Measurements from ENCODE around the gene RITA1. TPM values are rescaled to one million over a fixed set of nuclear protein-coding genes. Genes with fewer than 3 reads are reported as not detected.

Gene RITA1
- total RNA-seq: 15.5 and 18.2 TPM in 2 replicates

- Mint-ChIP-seq H3K9me3 (no peaks in the 10 kb centered on the region), H3K4me1 (peaks cover 39% of the 10 kb centered on the region), H3K4me3 (peak within 1 kb of the TSS; percentile 93), H3K27me3 (no peaks in the 10 kb centered on the region), H3K36me3 (ENCODE audit: low read depth) (peaks cover 35% of the 10 kb centered on the region), H3K27ac (peak within 1 kb of the TSS; percentile 94)
- DNase-seq: peak; percentile 87
- POLR2A ChIA-PET: interaction anchor here (0.6 to 3.9 kb wide), 21 partner anchors 11 to 207 kb away, joined by 3 to 92 read pairs (median 4); partner anchors contain the start of genes OAS2 and TPCN1
- no peak for TF ChIP-seq CTCF (IDR thresholded peaks at IDR 0.05)
- CTCF ChIA-PET: interaction anchor here (1.6 to 1.7 kb wide), 3 partner anchors 10 to 48 kb away, joined by 4 to 8 read pairs (median 7); no protein-coding TSS in a partner anchor
- intact Hi-C loops (cut with micrococcal nuclease): loop anchor here (1.0 kb wide), 6 partner anchors 23 to 150 kb away; partner anchors contain the start of genes SLC8B1 and TPCN1
- peak; percentile 63 for ATAC-seq (ENCODE audit: low read depth)
Measured at GRCh38 chr12:113185180-113186032, at the start of gene RITA1, which contains the start of gene DDX54. Gene RITA1 (plus strand): TSS chr12:113185721. CDS start chr12:113186747, 1,026 bp downstream. Gene DDX54 (minus strand): TSS chr12:113185478. CDS start chr12:113185451, 27 bp downstream.

DNA sequence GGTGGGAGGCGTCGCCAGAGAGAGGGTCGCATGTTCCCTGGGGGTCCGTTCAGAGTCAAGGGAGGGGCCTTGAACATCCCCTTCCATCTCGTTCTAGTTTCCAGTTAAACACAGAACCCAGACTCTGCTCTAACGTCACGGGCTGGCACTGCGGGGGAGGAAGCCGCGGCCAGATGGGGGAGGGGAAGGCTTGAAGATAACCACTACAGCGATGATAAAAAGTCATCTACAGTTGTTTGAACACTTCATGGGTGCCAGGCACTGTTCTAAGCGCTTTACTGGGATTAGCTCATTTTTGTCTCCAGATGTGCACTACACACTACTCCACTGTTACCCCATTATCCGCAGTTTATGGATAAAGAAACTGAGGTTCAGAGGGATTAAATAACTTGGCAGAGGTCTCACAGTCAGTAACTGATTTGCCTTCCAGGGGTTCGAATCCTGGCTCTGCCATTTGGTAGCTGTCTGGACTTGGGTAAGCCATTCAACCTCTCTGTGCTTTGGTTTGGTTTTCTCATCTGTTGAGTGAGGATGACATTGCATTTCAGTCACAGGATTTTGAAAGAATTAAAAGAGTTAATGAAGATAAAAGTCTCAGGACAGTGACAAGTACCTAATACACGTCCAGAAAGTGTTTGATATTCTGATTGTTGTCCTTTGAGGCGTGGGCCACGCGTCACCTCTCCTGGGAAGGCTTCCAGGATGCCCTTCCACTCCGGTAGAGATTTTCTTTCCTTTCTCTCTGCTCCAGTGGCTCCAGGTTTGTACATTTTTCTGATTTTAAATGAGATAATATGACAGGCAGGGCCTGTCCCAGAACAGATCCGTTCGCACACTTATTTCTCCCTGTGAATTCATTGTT, 49.2 kb upstream of the RITA1 start:
- H3K4me3 Mint-ChIP-seq: peak overlapping the region; percentile 77
- H3K36me3 Mint-ChIP-seq (ENCODE audit: low read depth): no peaks in the 10 kb centered on the region
- ATAC-seq (ENCODE audit: low read depth): peak; percentile 72
- H3K9me3 Mint-ChIP-seq: no peaks in the 10 kb centered on the region
- peaks cover 11% of the 10 kb centered on the region for H3K27me3 Mint-ChIP-seq
- TF ChIP-seq CTCF (IDR thresholded peaks at IDR 0.05): no peak
- POLR2A ChIA-PET: interaction anchor here (0.8 to 1.0 kb wide), 2 partner anchors 11 to 34 kb away, joined by 3 read pairs; no protein-coding TSS in a partner anchor
- intact Hi-C loops (cut with micrococcal nuclease): no loop called here
- CTCF ChIA-PET: interaction anchor here (3.9 kb wide), 1 partner anchor 17 kb away, joined by 11 read pairs; no protein-coding TSS in a partner anchor
- peaks cover 27% of the 10 kb centered on the region for H3K4me1 Mint-ChIP-seq
- peak; percentile 40 for DNase-seq
- H3K27ac Mint-ChIP-seq: peak overlapping the region; percentile 80

- Mint-ChIP-seq H3K4me3 (no peak overlapping the region), H3K27me3 (peaks cover 11% of the 10 kb centered on the region), H3K27ac (peak overlapping the region; percentile 8), H3K36me3 (ENCODE audit: low read depth) (no peaks in the 10 kb centered on the region), H3K4me1 (peaks cover 31% of the 10 kb centered on the region), H3K9me3 (no peaks in the 10 kb centered on the region)
- no peak for TF ChIP-seq CTCF (IDR thresholded peaks at IDR 0.05)
- DNase-seq: no peak
- ChIA-PET POLR2A (no interaction called here), CTCF (interaction anchor here (1.4 to 3.9 kb wide), 2 partner anchors 16 to 38 kb away, joined by 3 to 11 read pairs; no protein-coding TSS in a partner anchor)
- intact Hi-C loops (cut with micrococcal nuclease): no loop called here
- no peak for ATAC-seq (ENCODE audit: low read depth)
Measured at GRCh38 chr12:113136990-113137511, 48.5 kb upstream of the RITA1 start.

DNA sequence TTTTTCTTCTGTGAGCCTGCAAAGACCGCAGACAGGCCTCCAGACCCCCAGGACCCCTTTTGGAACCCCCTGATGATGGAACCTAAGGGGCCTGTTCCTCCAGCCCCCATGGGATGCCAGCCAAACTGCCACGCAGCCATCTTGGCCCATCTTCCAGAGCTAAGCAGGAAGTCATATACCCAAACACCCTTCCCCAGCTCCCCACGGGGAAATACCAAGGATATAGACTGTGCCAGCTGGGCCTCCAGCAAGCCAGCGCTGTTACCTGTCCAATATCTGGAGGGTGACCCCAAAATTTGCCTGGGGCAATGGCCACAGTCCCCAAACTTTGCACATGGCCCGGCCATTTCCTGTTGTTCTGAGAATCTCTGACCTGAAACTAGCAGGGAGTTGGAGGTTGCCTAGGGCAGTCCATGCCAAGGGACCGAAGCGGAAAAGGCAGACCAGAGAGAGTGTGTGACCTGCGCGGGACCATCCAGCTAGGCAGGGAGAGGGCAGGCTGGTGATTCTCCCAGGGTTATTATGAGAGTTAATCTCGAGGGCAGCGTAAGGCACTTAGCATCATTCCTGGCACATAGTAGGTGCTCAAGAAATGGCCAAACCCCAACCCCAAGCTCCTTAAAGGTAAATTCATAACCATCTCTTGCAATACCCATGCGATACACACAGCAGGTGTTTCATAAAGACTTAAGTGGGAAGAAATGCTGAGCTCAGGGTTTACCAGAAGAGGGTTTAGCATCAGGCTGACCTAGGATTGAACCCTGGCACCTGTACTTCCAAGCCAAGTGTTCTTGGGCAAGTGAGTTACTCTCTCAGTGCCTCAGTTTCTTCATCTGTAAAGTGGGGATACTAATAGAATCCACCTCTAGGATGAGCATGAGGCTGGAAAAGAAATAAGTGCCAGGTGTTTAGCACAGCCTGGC, 47.4 kb upstream of the RITA1 start:
- intact Hi-C loops (cut with micrococcal nuclease): no loop called here
- H3K4me1 Mint-ChIP-seq: peaks cover 42% of the 10 kb centered on the region
- POLR2A ChIA-PET: interaction anchor here (0.5 kb wide), 1 partner anchor 238 kb away, joined by 3 read pairs; no protein-coding TSS in a partner anchor

More for the DNA sequence above, 47.4 kb upstream of the RITA1 start:
- H3K9me3 Mint-ChIP-seq: no peaks in the 10 kb centered on the region
- no peak overlapping the region for H3K27ac Mint-ChIP-seq
- TF ChIP-seq CTCF (IDR thresholded peaks at IDR 0.05): no peak
- no peak overlapping the region for H3K4me3 Mint-ChIP-seq
- ATAC-seq (ENCODE audit: low read depth): no peak
- H3K27me3 Mint-ChIP-seq: peaks cover 11% of the 10 kb centered on the region
- CTCF ChIA-PET: interaction anchor here (1.4 to 3.9 kb wide), 2 partner anchors 15 to 37 kb away, joined by 3 to 11 read pairs; no protein-coding TSS in a partner anchor
- DNase-seq: no peak
- no peaks in the 10 kb centered on the region for H3K36me3 Mint-ChIP-seq (ENCODE audit: low read depth)

Measured in activated B cell treated with CpG ODN at 0.5 μM for 24 hours (primary cell).